GM18861 (cell line): Measurements from ENCODE around the gene NAT14.
A peak's percentile ranks its signal among the peaks of the same experiment; 100 is the strongest.

Experiments
- ATAC-seq: cut with Tn5 transposase; IDR thresholded peaks from one replicate; pipeline ENCODE4 v1.9.1; 2021; ENCODE audit not compliant: unreplicated experiment

Gene NAT14

GRCh38 chr19:55453511-55454260 lies 31.3 kb upstream of the NAT14 start:
- ATAC-seq: no peak

- no peak for ATAC-seq
Observed at GRCh38 chr19:55454787-55455243, 30.2 kb upstream of the NAT14 start.

- ATAC-seq: no peak
Observed at GRCh38 chr19:55455576-55456235, 29.3 kb upstream of the NAT14 start.

GRCh38 chr19:55456347-55456746 lies 28.6 kb upstream of the NAT14 start:
- no peak for ATAC-seq

- ATAC-seq: no peak
Observed at GRCh38 chr19:55457683-55458457, 27.1 kb upstream of the NAT14 start.

- ATAC-seq: no peak
Observed at GRCh38 chr19:55459551-55459949, 25.4 kb upstream of the NAT14 start.

- ATAC-seq: no peak
Observed at GRCh38 chr19:55459950-55460657, 24.9 kb upstream of the NAT14 start.

- ATAC-seq: no peak
Observed at GRCh38 chr19:55460670-55461258, 24.2 kb upstream of the NAT14 start.

- ATAC-seq: peak; percentile 77
Observed at GRCh38 chr19:55461259-55461973, 23.6 kb upstream of the NAT14 start, which contains the start of gene ISOC2. Gene ISOC2 (minus strand): TSS chr19:55461642. CDS start chr19:55456486, 5,156 bp downstream.

- no peak for ATAC-seq
Observed at GRCh38 chr19:55461974-55462626, 22.9 kb upstream of the NAT14 start.

- ATAC-seq: no peak
Observed at GRCh38 chr19:55462722-55463121, 22.3 kb upstream of the NAT14 start.

GRCh38 chr19:55463583-55464031 lies 21.4 kb upstream of the NAT14 start:
- no peak for ATAC-seq

GRCh38 chr19:55464039-55464661 lies 20.8 kb upstream of the NAT14 start:
- ATAC-seq: no peak

GRCh38 chr19:55464662-55465054 lies 20.3 kb upstream of the NAT14 start, which contains the start of gene C19orf85:
Gene C19orf85 (minus strand): TSS chr19:55464751. CDS start chr19:55464554, 197 bp downstream.
- no peak for ATAC-seq

GRCh38 chr19:55465460-55466240 lies 19.3 kb upstream of the NAT14 start:
- ATAC-seq: no peak

- no peak for ATAC-seq
Observed at GRCh38 chr19:55466241-55466614, 18.8 kb upstream of the NAT14 start.

GRCh38 chr19:55467236-55468053 lies 17.5 kb upstream of the NAT14 start:
- no peak for ATAC-seq
